SK-N-MC (cell line): Measurements from ENCODE around the gene SGMS1.

Experiments
- EZH2 ChIP-seq: fragments of 200-600 bp; sonication (generic); IDR thresholded peaks from one replicate; pipeline ENCODE4 v1.6.1; 2017; ENCODE audit warnings: antibody characterized with exemption
- FOXP2 ChIP-seq: optimal IDR thresholded peaks from 2 replicates; pipeline ENCODE3; 2011; ENCODE audit warnings: mild to moderate bottlenecking, moderate library complexity; ENCODE audit not compliant: insufficient read depth; ENCODE audit errors: extremely low read length, control extremely low read depth
- POLR2AphosphoS5 ChIP-seq: IDR thresholded peaks from 2 replicates; pipeline ENCODE4 v1.6.1; 2012; ENCODE audit warnings: mild to moderate bottlenecking, low read depth, low read length, borderline replicate concordance

DNA sequence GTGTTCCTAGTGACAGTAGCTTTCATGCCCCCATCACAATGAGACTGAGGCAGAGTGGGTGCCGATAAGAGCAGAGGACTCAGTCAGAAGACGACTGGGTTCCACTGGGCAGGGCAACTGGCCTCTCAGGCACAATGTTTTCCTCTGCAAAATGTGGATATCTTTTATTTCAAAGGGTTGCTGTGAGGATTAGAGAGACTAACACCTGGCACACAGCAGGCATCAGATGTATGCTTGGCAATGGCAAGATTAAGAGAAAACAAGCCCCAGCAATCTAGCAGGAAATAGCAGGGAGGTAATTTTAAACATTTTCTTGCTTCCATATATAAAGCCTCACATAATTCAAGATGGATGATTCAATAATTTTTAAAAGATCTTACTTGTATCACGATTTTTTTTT is 28.0 kb downstream of the SGMS1 start:
- TF ChIP-seq EZH2 = no peak
- TF ChIP-seq POLR2AphosphoS5 = no peak
- no peak for TF ChIP-seq FOXP2
